Nephron (organoid): ENCODE results near the gene TSPAN31.
A peak's percentile ranks its signal among the peaks of the same experiment; 100 is the strongest.

Source experiments
- H3K27ac Mint-ChIP-seq, 3 experiments: 2 replicates each; pipeline ENCODE4 v1.8.0; 2020; ENCODE audit warnings: mixed read lengths in 3 of 3, mild to moderate bottlenecking in 2 of 3, moderate library complexity in 1 of 3
- H3K27me3 Mint-ChIP-seq: 2 replicates; pipeline ENCODE4 v1.8.0; 2021; ENCODE audit warnings: low read depth, mild to moderate bottlenecking, moderate library complexity, mixed read lengths
- H3K36me3 Mint-ChIP-seq: 2 replicates; pipeline ENCODE4 v1.8.0; 2020; ENCODE audit warnings: low read depth, mixed read lengths
- H3K4me1 Mint-ChIP-seq: 2 replicates; pipeline ENCODE4 v1.8.0; 2020; ENCODE audit warnings: mixed read lengths
- H3K4me3 Mint-ChIP-seq, 3 experiments: 2 replicates each; pipeline ENCODE4 v1.8.0; 2020; ENCODE audit warnings: mild to moderate bottlenecking in 3 of 3, mixed read lengths in 3 of 3, moderate library complexity in 2 of 3
- H3K9me3 Mint-ChIP-seq: 2 replicates; pipeline ENCODE4 v1.8.0; 2020; ENCODE audit warnings: mixed read lengths
- TF ChIP-seq, protein P1 (sequence below), 3 experiments: fragments of 200-600 bp; sonication (generic); IDR thresholded peaks; one replicate each; pipeline ENCODE4 v1.5.0; 2021; ENCODE audit warnings: antibody characterized with exemption in 3 of 3; ENCODE audit not compliant: unreplicated experiment in 3 of 3

TSPAN31 gene

DNA sequence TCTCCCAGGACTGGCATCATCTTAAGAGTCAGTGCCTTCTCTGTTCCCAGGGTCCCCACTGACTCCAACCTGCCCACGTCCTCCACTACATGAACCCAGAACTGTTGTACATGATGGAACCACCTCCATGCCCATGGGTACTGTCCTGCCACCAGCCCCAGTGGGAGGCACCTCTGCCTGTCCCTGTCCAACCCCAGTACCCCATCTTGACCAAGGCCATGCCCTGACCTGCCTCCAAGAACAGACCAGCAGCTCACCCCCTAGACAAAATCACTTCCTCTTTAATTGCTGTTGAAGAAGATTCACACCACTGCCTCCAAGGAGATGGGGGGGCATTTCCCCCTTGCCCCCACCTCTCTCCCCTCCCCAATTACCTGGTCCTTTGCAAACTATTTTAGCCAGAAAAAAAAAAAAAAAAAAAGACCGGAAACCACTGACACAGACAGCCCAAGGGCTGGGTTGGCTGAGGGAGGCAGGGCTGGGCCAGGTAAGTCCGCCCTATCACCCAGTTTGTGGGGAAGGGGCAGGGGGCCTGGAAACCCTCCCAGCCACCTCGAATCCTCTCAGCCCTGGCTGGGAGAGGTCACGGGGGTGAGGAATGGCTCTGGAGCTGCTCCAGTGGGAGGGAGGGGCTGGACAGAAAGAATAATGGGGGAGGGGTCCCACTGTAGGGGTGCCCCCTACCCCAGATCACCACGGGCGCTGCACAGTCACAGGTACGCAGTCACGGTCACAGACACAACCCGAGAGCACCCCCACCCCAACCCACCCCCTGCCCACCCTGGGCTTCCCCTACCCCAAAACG is 19.7 kb upstream of the TSPAN31 start:
- H3K4me1 Mint-ChIP-seq = no peaks in the 10 kb centered on the region
- H3K27ac Mint-ChIP-seq = no peak overlapping the region
- H3K9me3 Mint-ChIP-seq = no peaks in the 10 kb centered on the region
- H3K4me3 Mint-ChIP-seq = peak overlapping the region; percentile 13 to 39 (median 38)
- H3K27me3 Mint-ChIP-seq = peaks cover 72% of the 10 kb centered on the region
- TF ChIP-seq, protein P1, sequence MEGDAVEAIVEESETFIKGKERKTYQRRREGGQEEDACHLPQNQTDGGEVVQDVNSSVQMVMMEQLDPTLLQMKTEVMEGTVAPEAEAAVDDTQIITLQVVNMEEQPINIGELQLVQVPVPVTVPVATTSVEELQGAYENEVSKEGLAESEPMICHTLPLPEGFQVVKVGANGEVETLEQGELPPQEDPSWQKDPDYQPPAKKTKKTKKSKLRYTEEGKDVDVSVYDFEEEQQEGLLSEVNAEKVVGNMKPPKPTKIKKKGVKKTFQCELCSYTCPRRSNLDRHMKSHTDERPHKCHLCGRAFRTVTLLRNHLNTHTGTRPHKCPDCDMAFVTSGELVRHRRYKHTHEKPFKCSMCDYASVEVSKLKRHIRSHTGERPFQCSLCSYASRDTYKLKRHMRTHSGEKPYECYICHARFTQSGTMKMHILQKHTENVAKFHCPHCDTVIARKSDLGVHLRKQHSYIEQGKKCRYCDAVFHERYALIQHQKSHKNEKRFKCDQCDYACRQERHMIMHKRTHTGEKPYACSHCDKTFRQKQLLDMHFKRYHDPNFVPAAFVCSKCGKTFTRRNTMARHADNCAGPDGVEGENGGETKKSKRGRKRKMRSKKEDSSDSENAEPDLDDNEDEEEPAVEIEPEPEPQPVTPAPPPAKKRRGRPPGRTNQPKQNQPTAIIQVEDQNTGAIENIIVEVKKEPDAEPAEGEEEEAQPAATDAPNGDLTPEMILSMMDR (IDR thresholded peaks at IDR 0.05; ENCODE audit: unreplicated experiment in 3 of 3) = no peak
- H3K36me3 Mint-ChIP-seq = peaks cover 15% of the 10 kb centered on the region

DNA sequence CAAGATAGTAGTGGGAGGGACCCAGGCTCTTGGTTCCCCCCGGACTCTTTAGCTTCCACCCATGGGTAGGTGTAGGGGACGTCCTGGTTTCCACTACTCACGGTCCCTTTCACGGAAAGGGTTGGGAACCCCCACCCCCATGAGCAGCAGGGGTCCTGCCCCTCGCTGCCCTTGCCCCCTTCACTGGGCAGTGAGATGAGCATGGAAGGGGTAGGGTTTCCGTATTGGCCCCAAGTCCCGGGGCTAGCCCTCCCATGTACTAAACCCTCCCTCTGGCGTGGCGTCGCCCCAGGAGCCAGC is 19.0 kb upstream of the TSPAN31 start:
- no peaks in the 10 kb centered on the region for H3K9me3 Mint-ChIP-seq
- TF ChIP-seq, protein P1 (IDR thresholded peaks at IDR 0.05; ENCODE audit: unreplicated experiment in 3 of 3) = no peak
- H3K4me1 Mint-ChIP-seq = no peaks in the 10 kb centered on the region
- H3K4me3 Mint-ChIP-seq = peak overlapping the region; percentile 85 to 92 (median 90)
- H3K27me3 Mint-ChIP-seq = peaks cover 79% of the 10 kb centered on the region
- peaks cover 14% of the 10 kb centered on the region for H3K36me3 Mint-ChIP-seq
- peak overlapping the region in 1 of 3 experiments; percentile 74 for H3K27ac Mint-ChIP-seq

DNA sequence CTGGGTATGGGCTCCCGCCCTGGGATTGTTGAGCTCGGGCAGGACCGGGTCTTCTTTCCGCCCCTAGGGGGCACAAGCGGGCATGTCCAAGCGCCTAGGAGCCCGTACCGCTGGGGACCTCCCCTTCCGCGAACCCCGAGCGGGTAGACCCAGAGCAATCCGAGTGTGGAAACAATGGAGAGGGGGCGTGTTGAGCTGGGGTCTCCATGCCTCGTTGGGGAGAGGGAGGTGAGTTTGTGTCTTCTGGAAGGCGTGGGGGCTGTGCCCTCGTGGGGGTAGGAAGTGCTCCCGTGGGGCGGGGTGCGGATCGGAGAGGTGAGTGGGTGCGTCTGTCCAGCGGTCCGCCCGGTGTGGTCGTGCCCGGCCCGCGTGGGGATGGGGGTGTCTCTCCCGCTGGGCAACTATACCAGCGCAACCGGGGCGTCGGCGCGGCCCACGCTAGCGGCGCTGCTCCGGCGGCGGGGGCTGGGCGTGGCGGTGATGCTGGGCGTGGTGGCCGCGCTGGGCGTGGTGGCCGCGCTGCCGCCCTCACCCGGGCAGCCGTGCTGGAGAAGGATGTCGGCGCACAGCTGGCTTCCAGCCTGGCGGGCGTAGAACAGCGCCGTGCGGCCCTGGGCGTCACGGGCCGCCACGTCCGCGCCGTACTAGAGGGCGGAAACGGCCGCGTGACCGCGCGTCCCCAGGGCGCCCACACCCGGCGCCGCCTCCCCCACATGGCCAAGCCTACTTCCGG is 18.5 kb upstream of the TSPAN31 start:
- TF ChIP-seq, protein P1 (IDR thresholded peaks at IDR 0.05; ENCODE audit: unreplicated experiment in 3 of 3) = peak; percentile 60 to 64 (median 62)
- Mint-ChIP-seq H3K4me3 (peak overlapping the region; percentile 85 to 92 (median 90)), H3K27me3 (peaks cover 84% of the 10 kb centered on the region), H3K36me3 (peaks cover 15% of the 10 kb centered on the region), H3K9me3 (no peaks in the 10 kb centered on the region), H3K4me1 (peaks cover 1% of the 10 kb centered on the region), H3K27ac (peak overlapping the region in 1 of 3 experiments; percentile 74)

DNA sequence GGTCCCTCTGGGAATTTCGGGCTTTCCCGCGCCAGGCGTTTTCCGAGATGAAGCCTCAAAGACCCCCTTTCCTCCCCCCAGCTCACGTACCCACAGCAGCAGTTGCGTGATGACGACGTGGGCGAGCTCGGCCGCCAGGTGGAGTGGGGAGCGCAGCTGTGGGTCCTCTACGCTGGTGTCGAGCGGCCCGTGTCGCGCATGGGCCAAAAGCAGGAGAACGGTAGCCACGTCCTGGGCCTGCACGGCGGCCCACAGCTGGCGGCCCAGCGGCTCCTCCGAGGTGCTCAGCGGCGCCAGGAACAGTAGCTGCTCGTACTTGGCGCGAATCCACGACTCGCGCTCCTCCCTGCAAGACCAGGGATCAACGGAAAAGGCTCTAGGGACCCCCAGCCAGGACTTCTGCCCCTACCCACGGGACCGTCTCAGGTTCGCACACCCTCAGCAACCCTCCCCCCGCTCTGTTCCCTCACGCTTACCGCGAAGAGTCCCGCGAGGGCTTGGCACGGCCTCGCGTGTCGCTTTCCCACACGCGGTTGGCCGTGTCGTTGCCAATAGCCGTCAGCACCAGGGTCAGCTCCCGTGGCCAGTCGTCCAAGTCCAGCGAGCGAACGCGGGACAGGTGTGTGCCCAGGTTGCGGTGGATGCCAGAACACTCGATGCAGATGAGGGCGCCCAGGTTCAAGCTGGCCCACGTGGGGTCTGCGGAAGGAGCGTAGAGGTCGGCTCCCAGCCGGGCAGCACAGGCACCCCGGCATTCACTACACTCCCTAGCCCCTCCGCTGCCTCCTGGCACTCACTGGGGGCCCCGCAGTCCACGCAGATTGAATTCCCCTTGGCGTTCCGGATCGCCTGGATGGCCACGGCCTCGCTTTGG is 17.7 kb upstream of the TSPAN31 start:
- Mint-ChIP-seq H3K9me3 (no peaks in the 10 kb centered on the region), H3K27ac (no peak overlapping the region), H3K4me1 (peaks cover 5% of the 10 kb centered on the region), H3K4me3 (peak overlapping the region; percentile 55 to 70 (median 61)), H3K36me3 (peaks cover 12% of the 10 kb centered on the region), H3K27me3 (peaks cover 92% of the 10 kb centered on the region)
- TF ChIP-seq, protein P1 (IDR thresholded peaks at IDR 0.05; ENCODE audit: unreplicated experiment in 3 of 3) = no peak

DNA sequence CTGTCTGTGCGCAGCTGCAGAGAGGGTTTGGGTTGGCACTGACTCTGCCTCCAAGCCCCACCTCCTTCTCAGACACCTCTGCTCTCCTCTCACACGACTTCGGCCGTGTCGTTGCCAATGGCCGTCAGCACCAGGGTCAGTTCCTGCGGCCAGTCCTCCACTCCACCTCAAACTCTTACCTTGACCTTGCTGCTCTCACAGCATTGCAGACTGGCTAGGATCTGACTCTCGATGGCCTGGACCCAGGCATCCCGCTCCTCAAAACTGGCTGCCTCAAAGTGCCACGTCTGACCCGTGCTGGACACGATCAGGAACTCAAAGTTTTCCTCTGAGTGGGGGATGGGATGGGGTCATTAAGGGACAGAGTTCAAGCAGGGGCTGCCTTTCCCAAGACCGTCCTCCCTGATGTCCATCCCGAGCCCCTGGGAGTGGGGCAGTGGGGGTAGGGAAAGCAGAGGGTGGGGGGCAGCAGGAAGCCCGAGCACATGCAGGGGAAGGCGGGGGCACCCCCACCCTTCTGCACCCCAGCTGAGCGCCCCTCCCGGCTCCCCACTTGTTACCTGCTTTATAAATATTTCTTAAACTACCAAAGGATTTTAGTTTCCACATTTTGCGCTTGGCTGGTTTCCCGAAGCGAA is 17.0 kb upstream of the TSPAN31 start:
- H3K4me1 Mint-ChIP-seq = peaks cover 5% of the 10 kb centered on the region
- H3K9me3 Mint-ChIP-seq = no peaks in the 10 kb centered on the region
- peaks cover 12% of the 10 kb centered on the region for H3K36me3 Mint-ChIP-seq
- H3K27ac Mint-ChIP-seq = no peak overlapping the region
- peak overlapping the region; percentile 48 to 70 (median 61) for H3K4me3 Mint-ChIP-seq
- TF ChIP-seq, protein P1 (IDR thresholded peaks at IDR 0.05; ENCODE audit: unreplicated experiment in 3 of 3) = no peak
- H3K27me3 Mint-ChIP-seq = peaks cover 96% of the 10 kb centered on the region
